Testis (tissue), 2 donors: ENCODE results near the gene WFS1.

ENCODE experiments used
- CTCF ChIP-seq, 3 experiments: fragments of 450-650 bp in 2 of 3; fragments of 200-600 bp in 1 of 3; sonication (generic) in 1 of 3; IDR thresholded peaks; one replicate each; pipeline ENCODE4 v1.5.1; 2016 to 2019; ENCODE audit warnings: antibody characterized with exemption in 3 of 3, mild to moderate bottlenecking in 2 of 3, moderate library complexity in 1 of 3
- POLR2A ChIP-seq: fragments of 450-650 bp; IDR thresholded peaks from one replicate; pipeline ENCODE4 v1.6.1; 2017; ENCODE audit warnings: antibody characterized with exemption, mild to moderate bottlenecking, moderate library complexity

GRCh38 chr4:6239968-6240367 lies 29.7 kb upstream of the WFS1 start:
- TF ChIP-seq CTCF (IDR thresholded peaks at IDR 0.05): no peak
- TF ChIP-seq POLR2A: no peak
